HL-60 (cell line): ENCODE data around the gene HDAC7.
A peak's percentile ranks its signal among the peaks of the same experiment; 100 is the strongest.

Source experiments
- DNase-seq, 2 experiments: peaks; one replicate each; pipeline ENCODE4 v3.0.0-alpha.2; 2010 to 2020; ENCODE audit warnings: low read depth in 1 of 2, low spot score in 1 of 2
- H3K27ac ChIP-seq: fragments of 250-450 bp; sonication (Bioruptor Pico); replicated peaks from 2 replicates; pipeline ENCODE4 v1.5.1; 2020; ENCODE audit warnings: mild to moderate bottlenecking, moderate library complexity
- H3K27me3 ChIP-seq: fragments of 250-450 bp; sonication (Bioruptor Pico); 2 replicates; pipeline ENCODE4 v1.5.1; 2021; ENCODE audit warnings: mild to moderate bottlenecking, moderate library complexity; ENCODE audit not compliant: insufficient read depth, poor library complexity, severe bottlenecking
- H3K4me3 ChIP-seq: replicated peaks from 2 replicates; pipeline ENCODE4 v1.5.1; 2011; ENCODE audit warnings: mild to moderate bottlenecking, control low read depth, low read length; ENCODE audit not compliant: insufficient read depth
- CTCF ChIP-seq: IDR thresholded peaks from one replicate; pipeline ENCODE4 v1.5.1; 2011; ENCODE audit warnings: low read length, control low read depth, inconsistent platforms; ENCODE audit not compliant: insufficient read depth
- GABPA ChIP-seq: IDR thresholded peaks from 2 replicates; pipeline ENCODE4 v1.6.1; 2012; ENCODE audit warnings: low read depth
- POLR2AphosphoS5 ChIP-seq: IDR thresholded peaks from 2 replicates; pipeline ENCODE4 v1.6.1; 2012; ENCODE audit warnings: low read depth
- SPI1 ChIP-seq: IDR thresholded peaks from 2 replicates; pipeline ENCODE4 v1.6.1; 2012; ENCODE audit warnings: low read depth, mild to moderate bottlenecking, borderline replicate concordance
- TF ChIP-seq, protein P1 (sequence below): IDR thresholded peaks from 2 replicates; pipeline ENCODE4 v1.6.1; 2012; ENCODE audit warnings: low read depth; ENCODE audit not compliant: insufficient replicate concordance

The HDAC7 gene

DNA sequence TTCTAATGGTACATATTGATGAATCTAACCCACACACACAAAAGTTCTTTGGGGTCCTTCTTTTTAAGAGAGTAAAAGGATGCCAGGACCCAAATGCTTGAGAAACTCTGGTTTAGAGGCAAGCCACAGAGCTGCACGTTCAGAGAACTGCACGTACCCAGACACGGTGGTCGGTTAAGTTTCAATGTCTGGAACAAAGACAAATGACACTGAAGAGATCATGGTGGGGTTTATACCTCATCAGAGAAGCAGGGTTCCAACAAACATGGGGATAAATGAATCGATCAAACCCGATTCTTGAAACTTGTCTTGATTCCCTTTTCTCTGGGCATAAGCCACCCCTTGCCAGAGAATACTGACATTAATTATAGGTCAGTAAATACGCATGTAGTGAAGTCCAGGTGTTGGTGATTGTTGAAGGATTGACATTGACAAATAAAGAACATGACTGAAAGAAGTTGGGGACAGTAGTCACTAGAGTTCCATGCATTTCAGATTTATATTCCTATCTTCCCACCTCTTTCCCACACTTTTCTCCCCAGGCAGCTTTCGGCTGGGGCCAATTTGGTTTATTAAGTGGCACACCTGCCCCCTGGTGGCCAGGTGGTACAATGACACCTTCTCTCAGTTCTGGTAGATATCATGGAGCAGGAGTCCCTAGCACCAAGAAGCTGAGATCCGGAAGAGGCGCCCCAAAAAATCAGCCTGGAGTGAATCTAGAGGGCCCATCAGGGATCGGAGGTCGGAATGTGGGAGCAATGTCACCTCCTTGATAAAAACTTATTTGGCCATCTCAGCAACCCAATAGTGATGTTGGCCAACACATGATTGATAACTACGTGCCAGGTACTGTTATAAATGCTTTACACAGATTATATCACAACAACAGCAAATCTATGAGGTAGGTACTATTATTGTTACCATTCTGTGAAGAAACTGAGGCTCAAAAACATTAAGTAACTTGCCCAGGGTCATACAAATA is 17.8 kb upstream of the HDAC7 start:
- Histone ChIP-seq H3K27ac (no peak overlapping the region), H3K27me3 (no peaks in the 10 kb centered on the region), H3K4me3 (no peak overlapping the region)
- peak in 1 of 2 experiments; percentile 44 for DNase-seq
- peak; percentile 52 for TF ChIP-seq CTCF
- no peak for TF ChIP-seq GABPA

DNA sequence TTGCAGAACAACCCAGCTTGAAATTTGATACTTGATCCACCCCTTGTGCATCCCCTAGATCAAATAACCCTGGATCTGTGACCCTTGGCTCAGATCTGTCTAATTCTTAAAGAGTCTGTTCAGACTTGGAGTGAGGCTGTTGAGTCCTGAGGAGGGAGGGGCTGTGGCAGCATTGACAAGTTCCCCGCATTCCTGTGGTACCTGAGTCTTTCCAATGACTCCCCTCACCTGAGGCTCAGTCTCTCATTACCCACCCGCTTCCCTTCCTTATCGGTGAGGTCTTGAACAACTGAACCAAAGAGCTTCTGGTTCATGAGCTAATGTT is 16.1 kb upstream of the HDAC7 start:
- no peak overlapping the region for H3K27ac ChIP-seq
- no peak overlapping the region for H3K4me3 ChIP-seq
- no peak for DNase-seq
- TF ChIP-seq, protein P1, sequence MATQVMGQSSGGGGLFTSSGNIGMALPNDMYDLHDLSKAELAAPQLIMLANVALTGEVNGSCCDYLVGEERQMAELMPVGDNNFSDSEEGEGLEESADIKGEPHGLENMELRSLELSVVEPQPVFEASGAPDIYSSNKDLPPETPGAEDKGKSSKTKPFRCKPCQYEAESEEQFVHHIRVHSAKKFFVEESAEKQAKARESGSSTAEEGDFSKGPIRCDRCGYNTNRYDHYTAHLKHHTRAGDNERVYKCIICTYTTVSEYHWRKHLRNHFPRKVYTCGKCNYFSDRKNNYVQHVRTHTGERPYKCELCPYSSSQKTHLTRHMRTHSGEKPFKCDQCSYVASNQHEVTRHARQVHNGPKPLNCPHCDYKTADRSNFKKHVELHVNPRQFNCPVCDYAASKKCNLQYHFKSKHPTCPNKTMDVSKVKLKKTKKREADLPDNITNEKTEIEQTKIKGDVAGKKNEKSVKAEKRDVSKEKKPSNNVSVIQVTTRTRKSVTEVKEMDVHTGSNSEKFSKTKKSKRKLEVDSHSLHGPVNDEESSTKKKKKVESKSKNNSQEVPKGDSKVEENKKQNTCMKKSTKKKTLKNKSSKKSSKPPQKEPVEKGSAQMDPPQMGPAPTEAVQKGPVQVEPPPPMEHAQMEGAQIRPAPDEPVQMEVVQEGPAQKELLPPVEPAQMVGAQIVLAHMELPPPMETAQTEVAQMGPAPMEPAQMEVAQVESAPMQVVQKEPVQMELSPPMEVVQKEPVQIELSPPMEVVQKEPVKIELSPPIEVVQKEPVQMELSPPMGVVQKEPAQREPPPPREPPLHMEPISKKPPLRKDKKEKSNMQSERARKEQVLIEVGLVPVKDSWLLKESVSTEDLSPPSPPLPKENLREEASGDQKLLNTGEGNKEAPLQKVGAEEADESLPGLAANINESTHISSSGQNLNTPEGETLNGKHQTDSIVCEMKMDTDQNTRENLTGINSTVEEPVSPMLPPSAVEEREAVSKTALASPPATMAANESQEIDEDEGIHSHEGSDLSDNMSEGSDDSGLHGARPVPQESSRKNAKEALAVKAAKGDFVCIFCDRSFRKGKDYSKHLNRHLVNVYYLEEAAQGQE = no peak
- TF ChIP-seq POLR2AphosphoS5 (no peak), CTCF (no peak), SPI1 (no peak), GABPA (no peak)
- H3K27me3 ChIP-seq = no peaks in the 10 kb centered on the region

DNA sequence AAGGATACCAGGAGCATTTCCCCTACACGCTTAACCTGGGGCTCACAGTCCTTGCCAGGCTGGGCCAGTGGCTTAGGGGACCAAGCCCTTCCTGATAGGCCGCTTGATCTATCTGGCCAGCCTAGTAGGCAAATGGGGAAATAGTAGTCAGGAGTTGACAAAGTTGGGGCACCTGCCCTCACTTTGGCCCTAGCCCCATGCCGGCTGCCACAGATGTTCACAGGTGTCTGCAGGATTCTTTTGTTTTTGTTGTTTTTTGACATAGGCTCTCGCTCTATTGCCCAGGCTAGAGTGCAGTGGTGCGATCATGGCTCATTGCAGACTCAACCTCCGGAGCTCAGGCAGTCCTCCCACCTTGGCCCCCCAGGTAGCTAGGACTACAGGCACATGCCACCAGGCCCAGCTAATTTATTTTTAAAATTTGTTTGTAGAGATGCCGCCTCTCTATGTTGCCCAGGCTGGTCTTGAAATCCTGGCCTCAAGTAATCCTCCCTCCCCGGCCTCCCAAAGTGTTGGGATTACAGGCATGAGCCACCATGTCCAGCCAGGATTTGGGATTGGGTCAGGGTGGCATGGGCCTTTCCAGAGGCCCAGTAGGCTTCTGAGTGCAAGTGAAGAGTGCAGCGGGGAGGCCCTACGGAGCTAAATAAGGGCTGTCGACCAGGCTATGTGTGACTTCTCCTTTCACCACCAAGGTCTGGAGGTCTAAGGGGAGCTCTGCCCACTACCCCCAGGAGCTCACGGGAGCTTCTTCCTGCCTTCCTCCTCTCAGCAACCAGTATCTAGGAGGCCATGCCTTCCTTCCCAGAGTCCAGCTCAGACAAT is 15.5 kb upstream of the HDAC7 start:
- Histone ChIP-seq H3K27ac (no peak overlapping the region), H3K27me3 (no peaks in the 10 kb centered on the region), H3K4me3 (no peak overlapping the region)
- TF ChIP-seq CTCF (no peak), GABPA (no peak), SPI1 (no peak), POLR2AphosphoS5 (no peak)
- TF ChIP-seq, protein P1 = no peak
- DNase-seq = no peak
